ENCODE data around the gene GPAT2.
"Not testable (repeated sequence)": the region's sequence is repeated elsewhere in the genome, so short reads cannot be mapped to it uniquely, and the experiment has no call there.

- not testable (repeated sequence) for TF ChIP-seq CTCF (conservative IDR thresholded peaks at IDR 0.05); ZFX (IDR thresholded peaks at IDR 0.05)
These were observed 14.7 kb downstream of the GPAT2 start for GRCh38 chr2:96019909-96020590.

Measured in C4-2B (cell line).